ENCODE measurements around the gene GALNT13.

The GALNT13 gene

GRCh38 chr2:154488801-154489200 lies 617.1 kb downstream of the GALNT13 start:
- DNase-seq (ENCODE audit: low spot score): no peak

DNA sequence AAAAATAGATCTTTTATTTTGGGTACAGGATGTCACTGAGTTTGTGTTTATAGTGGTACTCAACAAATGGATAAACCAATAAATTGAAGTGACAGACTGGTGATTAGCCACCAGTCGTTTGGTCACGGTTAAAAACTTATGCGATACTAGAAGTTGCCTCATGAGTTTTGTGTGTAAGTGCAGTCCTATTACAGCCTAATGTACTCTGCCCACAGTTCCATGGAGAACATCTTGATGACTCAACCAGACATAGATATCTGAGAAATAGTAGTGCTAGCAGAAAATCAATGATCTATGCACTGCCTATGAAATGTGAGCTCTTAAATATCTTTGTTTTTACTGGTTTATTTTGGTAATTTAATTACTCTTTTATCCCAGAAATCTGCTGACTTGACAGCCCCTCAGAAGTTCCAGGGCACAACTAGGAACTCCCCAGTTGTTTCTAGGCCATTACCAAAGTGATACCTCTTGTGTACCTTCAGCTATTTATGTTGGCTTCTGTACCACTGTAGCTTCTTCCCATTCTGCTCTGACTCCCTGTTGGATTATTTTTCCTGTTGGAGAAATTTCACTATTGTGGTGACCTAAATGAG lies 617.6 kb downstream of the GALNT13 start:
- no peak for DNase-seq (ENCODE audit: low spot score)

DNA sequence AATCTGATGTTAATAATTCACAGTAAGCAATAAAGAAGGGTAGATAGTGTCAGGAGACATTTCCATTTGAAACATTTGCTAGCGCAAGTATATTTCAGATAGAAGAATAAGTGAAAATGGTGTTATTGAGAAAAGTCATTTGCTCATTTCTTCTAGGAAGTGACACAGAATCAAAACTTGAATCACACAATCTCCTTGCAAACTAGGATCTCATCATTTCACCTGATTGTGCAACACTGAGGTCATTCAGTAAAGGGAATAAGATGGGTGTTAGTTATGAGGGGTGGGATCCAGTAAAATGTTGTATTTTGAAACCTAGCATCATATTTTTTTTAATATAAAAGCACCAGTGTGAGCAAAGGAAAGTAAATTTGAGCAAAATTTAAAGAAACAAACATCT lies 618.8 kb downstream of the GALNT13 start:
- DNase-seq (ENCODE audit: low spot score): no peak

- DNase-seq (ENCODE audit: low spot score): no peak
These were observed 623.7 kb downstream of the GALNT13 start for GRCh38 chr2:154495455-154495868.

DNA sequence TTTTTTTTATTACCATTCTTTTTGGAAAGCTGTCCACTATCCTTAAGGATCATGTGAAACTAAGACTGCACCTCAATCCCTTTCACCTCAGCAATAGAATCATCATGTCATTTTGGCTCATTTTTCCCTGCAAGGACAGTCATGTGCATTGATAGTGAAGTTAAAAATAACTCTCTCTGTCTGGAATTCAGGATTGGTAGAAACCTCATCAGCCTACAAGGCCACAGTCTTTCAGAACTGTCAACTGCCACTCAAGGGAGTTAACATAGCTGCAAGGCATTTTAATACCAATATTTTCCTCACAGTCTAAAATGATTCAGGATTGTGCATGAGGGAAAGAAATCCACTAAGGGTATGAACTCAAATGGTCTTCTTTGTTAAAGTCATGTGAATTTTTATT lies 625.3 kb downstream of the GALNT13 start:
- DNase-seq (ENCODE audit: low spot score): no peak
